Measurements from ENCODE around the gene SUN3.

SUN3 gene

GRCh38 chr7:48058990-48059389, 30.1 kb upstream of the SUN3 start:
- no peak overlapping the region for H3K27ac ChIP-seq
- TF ChIP-seq ZFX (IDR thresholded peaks at IDR 0.05) (no peak), CTCF (conservative IDR thresholded peaks at IDR 0.05) (no peak)

- TF ChIP-seq CTCF (conservative IDR thresholded peaks at IDR 0.05) (no peak), ZFX (IDR thresholded peaks at IDR 0.05) (no peak)
- H3K27ac ChIP-seq, result no peak overlapping the region
These were observed 24.8 kb upstream of the SUN3 start for GRCh38 chr7:48053736-48054135.

- TF ChIP-seq CTCF (conservative IDR thresholded peaks at IDR 0.05) (no peak), ZFX (IDR thresholded peaks at IDR 0.05) (no peak)
- H3K27ac ChIP-seq, result no peak overlapping the region
These were observed 23.8 kb upstream of the SUN3 start for GRCh38 chr7:48052748-48053147.

GRCh38 chr7:48049850-48050249, 20.9 kb upstream of the SUN3 start:
- TF ChIP-seq ZFX (IDR thresholded peaks at IDR 0.05) (no peak), CTCF (conservative IDR thresholded peaks at IDR 0.05) (no peak)
- no peak overlapping the region for H3K27ac ChIP-seq

- TF ChIP-seq CTCF (conservative IDR thresholded peaks at IDR 0.05) (no peak), ZFX (IDR thresholded peaks at IDR 0.05) (no peak)
- no peak overlapping the region for H3K27ac ChIP-seq
These were observed 19.2 kb upstream of the SUN3 start for GRCh38 chr7:48048113-48048512.

- H3K27ac ChIP-seq, result no peak overlapping the region
- TF ChIP-seq CTCF (conservative IDR thresholded peaks at IDR 0.05), result no peak
These were observed 17.6 kb upstream of the SUN3 start for GRCh38 chr7:48046458-48046857.

- H3K27ac ChIP-seq, result no peak overlapping the region
- TF ChIP-seq ZFX (IDR thresholded peaks at IDR 0.05), result no peak
- no peak for TF ChIP-seq CTCF (conservative IDR thresholded peaks at IDR 0.05)
These were observed 16.4 kb upstream of the SUN3 start for GRCh38 chr7:48045195-48045765.

All from C4-2B (cell line).